Suprapubic skin (tissue), 4 donors: ENCODE results near the gene FRMPD4.

Source experiments
- CTCF ChIP-seq, 2 donors: fragments of 200-600 bp in 1 of 2; fragments of 450-650 bp in 1 of 2; sonication (generic) in 1 of 2; IDR thresholded peaks; one replicate each; pipeline ENCODE4 v1.5.1; 2016 to 2019; ENCODE audit warnings: antibody characterized with exemption in 2 of 2, mild to moderate bottlenecking in 1 of 2, moderate library complexity in 1 of 2
- EP300 ChIP-seq: sonication (generic); formaldehyde crosslinking; IDR thresholded peaks from one replicate; pipeline ENCODE4 v1.6.1; 2017; ENCODE audit warnings: antibody characterized with exemption
- POLR2A ChIP-seq, 2 donors: fragments of 450-650 bp; IDR thresholded peaks; one replicate each; pipeline ENCODE4 v1.6.1; 2017; ENCODE audit warnings: antibody characterized with exemption in 2 of 2, mild to moderate bottlenecking in 2 of 2, moderate library complexity in 2 of 2
- POLR2AphosphoS5 ChIP-seq, 3 donors: sonication (generic); formaldehyde crosslinking; IDR thresholded peaks; one replicate each; pipeline ENCODE4 v1.6.1; 2017; ENCODE audit warnings: antibody characterized with exemption in 3 of 3

GRCh38 chrX:12390301-12390700 is 252.0 kb downstream of the FRMPD4 start:
- TF ChIP-seq CTCF (IDR thresholded peaks at IDR 0.05) (no peak), POLR2A (IDR thresholded peaks at IDR 0.05) (no peak), POLR2AphosphoS5 (IDR thresholded peaks at IDR 0.05) (no peak), EP300 (no peak)
